Mesenchymal stem cell (in vitro differentiated cells and primary cell): ENCODE data around the gene CACNG4.

ENCODE experiments used
- DNase-seq: peaks from one replicate; pipeline ENCODE4 v3.0.0-alpha.2; 2013
- H2AFZ ChIP-seq: one replicate; pipeline ENCODE4 v1.6.1; 2013; ENCODE audit warnings: low read depth, mild to moderate bottlenecking, control low read depth, inconsistent platforms, low read length, moderate library complexity
- H2AK5ac ChIP-seq: 2 replicates; pipeline ENCODE4 v1.6.1; 2013; ENCODE audit warnings: low read length, moderate library complexity, mild to moderate bottlenecking, inconsistent platforms; ENCODE audit not compliant: severe bottlenecking
- H2BK120ac ChIP-seq: one replicate; pipeline ENCODE4 v1.6.1; 2013; ENCODE audit warnings: low read depth, mild to moderate bottlenecking, inconsistent platforms, low read length, moderate library complexity
- H2BK12ac ChIP-seq, 2 experiments: one replicate each; pipeline ENCODE4 v1.6.1; 2013; ENCODE audit warnings: inconsistent platforms in 2 of 2, low read length in 2 of 2, mild to moderate bottlenecking in 2 of 2, moderate library complexity in 2 of 2, control low read depth in 1 of 2
- H2BK15ac ChIP-seq: one replicate; pipeline ENCODE4 v1.6.1; 2013; ENCODE audit warnings: mild to moderate bottlenecking, low read depth, inconsistent platforms; ENCODE audit not compliant: poor library complexity, severe bottlenecking
- H2BK5ac ChIP-seq: 2 replicates; pipeline ENCODE4 v1.6.1; 2013; ENCODE audit warnings: low read depth, mild to moderate bottlenecking, low read length, control low read depth, inconsistent platforms; ENCODE audit not compliant: poor library complexity, severe bottlenecking
- H3K14ac ChIP-seq, 2 experiments: one replicate each; pipeline ENCODE4 v1.6.1; 2013; ENCODE audit warnings: inconsistent platforms in 2 of 2, low read length in 2 of 2, control low read depth in 1 of 2, mild to moderate bottlenecking in 1 of 2, moderate library complexity in 1 of 2
- H3K18ac ChIP-seq, 2 experiments: one replicate each; pipeline ENCODE4 v1.6.1; 2013; ENCODE audit warnings: inconsistent platforms in 2 of 2, low read length in 2 of 2, control low read depth in 1 of 2, low read depth in 1 of 2, mild to moderate bottlenecking in 1 of 2
- H3K23ac ChIP-seq, 2 experiments: one replicate each; pipeline ENCODE4 v1.6.1; 2013; ENCODE audit warnings: inconsistent platforms in 2 of 2, low read length in 2 of 2, mild to moderate bottlenecking in 2 of 2, moderate library complexity in 2 of 2, control low read depth in 1 of 2
- H3K27ac ChIP-seq: 2 replicates; pipeline ENCODE4 v1.5.1; 2013; ENCODE audit warnings: mild to moderate bottlenecking, moderate library complexity, low read length, control low read depth, inconsistent platforms; ENCODE audit not compliant: poor library complexity, severe bottlenecking
- H3K27me3 ChIP-seq, 2 experiments: 2 replicates each; pipeline versions ENCODE4 v1.6.1 to v1.7.0; 2013; ENCODE audit warnings: low read length in 2 of 2, mild to moderate bottlenecking in 2 of 2, moderate library complexity in 2 of 2, control low read depth in 1 of 2, inconsistent platforms in 1 of 2; ENCODE audit not compliant: control insufficient read depth in 1 of 2, insufficient read depth in 1 of 2
- H3K36me3 ChIP-seq, 2 experiments: 2 replicates each; pipeline versions ENCODE4 v1.6.1 to v1.7.0; 2013; ENCODE audit warnings: low read length in 2 of 2, control low read depth in 1 of 2, inconsistent platforms in 1 of 2, low read depth in 1 of 2, mild to moderate bottlenecking in 1 of 2; ENCODE audit not compliant: insufficient read depth in 2 of 2, control insufficient read depth in 1 of 2
- H3K4ac ChIP-seq, 2 experiments: one replicate each; pipeline ENCODE4 v1.6.1; 2013; ENCODE audit warnings: inconsistent platforms in 2 of 2, low read length in 2 of 2, mild to moderate bottlenecking in 2 of 2, moderate library complexity in 2 of 2, control low read depth in 1 of 2, low read depth in 1 of 2
- H3K4me1 ChIP-seq: 2 replicates; pipeline ENCODE4 v1.6.1; 2013; ENCODE audit warnings: low read depth, low read length, control low read depth; ENCODE audit not compliant: control insufficient read depth, insufficient read depth
- H3K4me2 ChIP-seq: 2 replicates; pipeline ENCODE4 v1.6.1; 2013; ENCODE audit warnings: low read length, mild to moderate bottlenecking, inconsistent platforms; ENCODE audit not compliant: poor library complexity, severe bottlenecking
- H3K4me3 ChIP-seq, 2 experiments: 2 replicates each; pipeline versions ENCODE4 v1.5.1 to v1.7.0; 2013; ENCODE audit warnings: low read length in 2 of 2, mild to moderate bottlenecking in 2 of 2, control low read depth in 1 of 2, low read depth in 1 of 2; ENCODE audit not compliant: insufficient read depth in 1 of 2
- H3K79me1 ChIP-seq: replicated peaks from 2 replicates; pipeline ENCODE4 v1.6.1; 2013; ENCODE audit warnings: mild to moderate bottlenecking, control low read depth, low read length, inconsistent platforms; ENCODE audit not compliant: poor library complexity, severe bottlenecking
- H3K9ac ChIP-seq: 2 replicates; pipeline ENCODE4 v1.7.0; 2013; ENCODE audit warnings: mild to moderate bottlenecking, low read length, moderate library complexity
- H3K9me3 ChIP-seq: 2 replicates; pipeline ENCODE4 v1.7.0; 2013; ENCODE audit warnings: mild to moderate bottlenecking, low read length; ENCODE audit not compliant: control insufficient read depth
- H4K8ac ChIP-seq: one replicate; pipeline ENCODE4 v1.6.1; 2013; ENCODE audit warnings: inconsistent platforms, mild to moderate bottlenecking, low read length, moderate library complexity
- H4K91ac ChIP-seq: one replicate; pipeline ENCODE4 v1.6.1; 2013; ENCODE audit warnings: mild to moderate bottlenecking, low read length, inconsistent platforms
- WGBS: methylation state at CpG from one replicate; pipeline ENCODE4 v1.1.7; 2013; ENCODE audit warnings: mixed read lengths; 5-methylcytosine and 5-hydroxymethylcytosine counted together

The CACNG4 gene

GRCh38 chr17:66966704-66967418 is 2.4 kb downstream of the CACNG4 start:
- Histone ChIP-seq H3K9ac (no peak overlapping the region), H4K8ac (no peak overlapping the region), H3K4me2 (no peak overlapping the region), H3K27me3 (peaks cover 84 to 87% of the 10 kb centered on the region in 2 experiments), H3K79me1 (no peaks in the 10 kb centered on the region), H2AFZ (no peak overlapping the region), H2BK5ac (no peak overlapping the region), H2BK12ac (no peak overlapping the region), H3K27ac (no peak overlapping the region), H2AK5ac (no peak overlapping the region), H3K23ac (no peak overlapping the region), H2BK120ac (no peak overlapping the region), H3K9me3 (no peaks in the 10 kb centered on the region), H3K4me1 (peaks cover 19% of the 10 kb centered on the region), H3K36me3 (no peaks in the 10 kb centered on the region), H4K91ac (no peak overlapping the region), H2BK15ac (no peak overlapping the region), H3K14ac (no peak overlapping the region), H3K4ac (no peak overlapping the region), H3K4me3 (no peak overlapping the region), H3K18ac (no peak overlapping the region)
- DNase-seq: no peak
- WGBS: 87% methylated on average over 9 of the region's 9 CpGs

- Histone ChIP-seq H2BK5ac (no peak overlapping the region), H2AK5ac (no peak overlapping the region), H3K18ac (no peak overlapping the region), H4K91ac (no peak overlapping the region), H3K4me3 (no peak overlapping the region), H3K4me1 (peaks cover 19% of the 10 kb centered on the region), H3K4ac (no peak overlapping the region), H4K8ac (no peak overlapping the region), H3K36me3 (no peaks in the 10 kb centered on the region), H3K27ac (no peak overlapping the region), H2BK120ac (no peak overlapping the region), H3K9ac (no peak overlapping the region), H3K79me1 (no peaks in the 10 kb centered on the region), H2BK12ac (no peak overlapping the region), H2AFZ (no peak overlapping the region), H3K9me3 (no peaks in the 10 kb centered on the region), H2BK15ac (no peak overlapping the region), H3K27me3 (peaks cover 78 to 84% of the 10 kb centered on the region in 2 experiments), H3K23ac (no peak overlapping the region), H3K14ac (no peak overlapping the region), H3K4me2 (no peak overlapping the region)
- no peak for DNase-seq
- WGBS: 87% methylated on average over 10 of the region's 10 CpGs
These were observed 3.5 kb downstream of the CACNG4 start for GRCh38 chr17:66967837-66968543.

- Histone ChIP-seq H3K4me1 (peaks cover 18% of the 10 kb centered on the region), H2AFZ (no peak overlapping the region), H3K27ac (no peak overlapping the region), H3K27me3 (peaks cover 78 to 84% of the 10 kb centered on the region in 2 experiments), H3K18ac (no peak overlapping the region), H3K4me3 (no peak overlapping the region), H4K91ac (no peak overlapping the region), H3K4ac (no peak overlapping the region), H3K36me3 (no peaks in the 10 kb centered on the region), H3K9ac (no peak overlapping the region), H2BK12ac (no peak overlapping the region), H3K14ac (no peak overlapping the region), H3K79me1 (no peaks in the 10 kb centered on the region), H3K9me3 (no peaks in the 10 kb centered on the region), H3K4me2 (no peak overlapping the region), H3K23ac (no peak overlapping the region), H4K8ac (no peak overlapping the region), H2AK5ac (no peak overlapping the region), H2BK120ac (no peak overlapping the region), H2BK5ac (no peak overlapping the region), H2BK15ac (peak overlapping the region; percentile 19)
- DNase-seq: no peak
- 75% methylated on average over 4 of the region's 4 CpGs for WGBS
These were observed 4.4 kb downstream of the CACNG4 start for GRCh38 chr17:66968916-66969315.

- DNase-seq: no peak
- Histone ChIP-seq H3K4me3 (no peak overlapping the region), H2BK15ac (no peak overlapping the region), H2BK12ac (no peak overlapping the region), H3K36me3 (no peaks in the 10 kb centered on the region), H3K27ac (no peak overlapping the region), H3K14ac (no peak overlapping the region), H2AK5ac (no peak overlapping the region), H2AFZ (no peak overlapping the region), H4K8ac (no peak overlapping the region), H3K4ac (no peak overlapping the region), H3K4me1 (peaks cover 10% of the 10 kb centered on the region), H3K18ac (no peak overlapping the region), H3K9ac (no peak overlapping the region), H4K91ac (no peak overlapping the region), H3K27me3 (peaks cover 86 to 89% of the 10 kb centered on the region in 2 experiments), H3K9me3 (no peaks in the 10 kb centered on the region), H2BK120ac (no peak overlapping the region), H3K79me1 (no peaks in the 10 kb centered on the region), H3K23ac (no peak overlapping the region), H2BK5ac (no peak overlapping the region), H3K4me2 (no peak overlapping the region)
- WGBS: 88% methylated on average over 6 of the region's 6 CpGs
These were observed 5.6 kb downstream of the CACNG4 start for GRCh38 chr17:66970140-66970539.
